HEK293 (cell line): ENCODE results near the gene DLX6.

Experiments
- CTCF ChIA-PET: fragments of 350-600 bp; formaldehyde crosslinking; extraction: SDS; loops from one replicate; lab custom pipeline; 2021; ENCODE audit warnings: antibody characterized with exemption; lab: Yijun Ruan, JAX
- POLR2A ChIA-PET: fragments of 300-600 bp; formaldehyde crosslinking; extraction: SDS; loops from one replicate; lab custom pipeline; 2020; ENCODE audit warnings: antibody characterized with exemption, inconsistent platforms; lab: Yijun Ruan, JAX
- H3K27ac ChIP-seq: fragments of 200-500 bp; sonication (Bioruptor generic); 2 replicates; pipeline ENCODE4 v1.5.1; 2014; ENCODE audit warnings: low read depth, low read length, control low read depth, inconsistent platforms; ENCODE audit errors: extremely low read depth
- H3K36me3 ChIP-seq, 2 experiments: fragments of 200-500 bp in 1 of 2; sonication (Bioruptor generic) in 1 of 2; 1 replicate in 1 of 2; 2 replicates in 1 of 2; pipeline ENCODE4 v1.5.1; 2014 to 2017; ENCODE audit warnings: inconsistent platforms in 2 of 2, low read length in 2 of 2; ENCODE audit not compliant: control insufficient read depth in 2 of 2, insufficient read depth in 1 of 2
- H3K4me1 ChIP-seq: fragments of 200-500 bp; sonication (Bioruptor generic); 2 replicates; pipeline ENCODE4 v1.5.1; 2014; ENCODE audit warnings: mild to moderate bottlenecking, low read length, inconsistent platforms; ENCODE audit not compliant: control insufficient read depth, insufficient read depth
- H3K4me3 ChIP-seq: 2 replicates; pipeline ENCODE4 v1.5.1; 2011; ENCODE audit warnings: low read depth, mild to moderate bottlenecking, control low read depth, low read length, moderate library complexity
- H3K9me3 ChIP-seq: fragments of 200-500 bp; sonication (Bioruptor generic); 2 replicates; pipeline ENCODE4 v1.5.1; 2014; ENCODE audit warnings: low read depth, low read length, inconsistent platforms; ENCODE audit not compliant: control insufficient read depth, insufficient read depth
- FEZF1 ChIP-seq: fragments of 450-650 bp; formaldehyde crosslinking; IDR thresholded peaks from 2 replicates; pipeline ENCODE4 v1.5.1; 2016; ENCODE audit warnings: missing biosample characterization, missing genetic modification characterization
- KLF16 ChIP-seq: fragments of 450-650 bp; formaldehyde crosslinking; IDR thresholded peaks from 2 replicates; pipeline ENCODE4 v1.5.1; 2017; ENCODE audit warnings: missing biosample characterization, missing genetic modification characterization
- PRDM1 ChIP-seq: fragments of 450-650 bp; formaldehyde crosslinking; IDR thresholded peaks from 2 replicates; pipeline ENCODE4; 2016; ENCODE audit warnings: missing biosample characterization, missing genetic modification characterization
- PRDM6 ChIP-seq: fragments of 450-650 bp; formaldehyde crosslinking; IDR thresholded peaks from 2 replicates; pipeline ENCODE4 v1.5.1; 2017; ENCODE audit warnings: missing biosample characterization, missing genetic modification characterization
- RBAK ChIP-seq: fragments of 450-650 bp; formaldehyde crosslinking; IDR thresholded peaks from 2 replicates; pipeline ENCODE4 v1.5.1; 2016; ENCODE audit warnings: missing biosample characterization, missing genetic modification characterization
- REST ChIP-seq: fragments of 450-650 bp; formaldehyde crosslinking; IDR thresholded peaks from 2 replicates; pipeline ENCODE4 v1.5.1; 2016; ENCODE audit warnings: missing biosample characterization, missing genetic modification characterization
- SALL2 ChIP-seq: fragments of 450-650 bp; formaldehyde crosslinking; IDR thresholded peaks from 2 replicates; pipeline ENCODE4 v1.5.0; 2017; ENCODE audit warnings: missing biosample characterization, mild to moderate bottlenecking, missing genetic modification characterization, borderline replicate concordance
- ZBTB1 ChIP-seq: fragments of 450-650 bp; formaldehyde crosslinking; IDR thresholded peaks from 2 replicates; pipeline ENCODE4 v1.5.1; 2016; ENCODE audit warnings: missing biosample characterization, missing genetic modification characterization
- ZFP69B ChIP-seq: fragments of 450-650 bp; formaldehyde crosslinking; IDR thresholded peaks from 2 replicates; pipeline ENCODE4 v1.5.1; 2016; ENCODE audit warnings: missing biosample characterization, missing genetic modification characterization
- ZNF138 ChIP-seq: fragments of 450-650 bp; formaldehyde crosslinking; IDR thresholded peaks from 2 replicates; pipeline ENCODE4 v1.5.1; 2016; ENCODE audit warnings: missing biosample characterization, missing genetic modification characterization, borderline replicate concordance
- ZNF202 ChIP-seq: fragments of 450-650 bp; formaldehyde crosslinking; IDR thresholded peaks from 2 replicates; pipeline ENCODE4 v1.5.1; 2016; ENCODE audit warnings: missing biosample characterization, missing genetic modification characterization, borderline replicate concordance
- ZNF248 ChIP-seq: fragments of 450-650 bp; formaldehyde crosslinking; IDR thresholded peaks from 2 replicates; pipeline ENCODE4 v1.5.1; 2017; ENCODE audit warnings: missing biosample characterization, missing genetic modification characterization
- ZNF280D ChIP-seq: fragments of 450-650 bp; formaldehyde crosslinking; IDR thresholded peaks from 2 replicates; pipeline ENCODE4 v1.5.1; 2016; ENCODE audit warnings: missing biosample characterization, missing genetic modification characterization
- ZNF362 ChIP-seq: fragments of 450-650 bp; formaldehyde crosslinking; IDR thresholded peaks from 2 replicates; pipeline ENCODE4 v1.5.1; 2016; ENCODE audit warnings: missing biosample characterization, missing genetic modification characterization
- ZNF48 ChIP-seq: fragments of 450-650 bp; formaldehyde crosslinking; IDR thresholded peaks from 2 replicates; pipeline ENCODE4 v1.5.1; 2016; ENCODE audit warnings: missing biosample characterization, missing genetic modification characterization
- ZNF529 ChIP-seq: fragments of 450-650 bp; formaldehyde crosslinking; IDR thresholded peaks from 2 replicates; pipeline ENCODE4 v1.5.1; 2017; ENCODE audit warnings: missing genetic modification characterization, missing biosample characterization; ENCODE audit not compliant: insufficient replicate concordance
- ZNF585B ChIP-seq: fragments of 450-650 bp; formaldehyde crosslinking; IDR thresholded peaks from 2 replicates; pipeline ENCODE4 v1.5.1; 2016; ENCODE audit warnings: missing biosample characterization, missing genetic modification characterization
- ZNF677 ChIP-seq: fragments of 450-650 bp; IDR thresholded peaks from 2 replicates; pipeline ENCODE4 v1.5.0; 2018; ENCODE audit warnings: missing biosample characterization, mild to moderate bottlenecking, missing genetic modification characterization, moderate library complexity
- ZNF785 ChIP-seq: fragments of 450-650 bp; formaldehyde crosslinking; IDR thresholded peaks from 2 replicates; pipeline ENCODE4 v1.5.1; 2016; ENCODE audit warnings: missing biosample characterization, missing genetic modification characterization

Gene DLX6

DNA sequence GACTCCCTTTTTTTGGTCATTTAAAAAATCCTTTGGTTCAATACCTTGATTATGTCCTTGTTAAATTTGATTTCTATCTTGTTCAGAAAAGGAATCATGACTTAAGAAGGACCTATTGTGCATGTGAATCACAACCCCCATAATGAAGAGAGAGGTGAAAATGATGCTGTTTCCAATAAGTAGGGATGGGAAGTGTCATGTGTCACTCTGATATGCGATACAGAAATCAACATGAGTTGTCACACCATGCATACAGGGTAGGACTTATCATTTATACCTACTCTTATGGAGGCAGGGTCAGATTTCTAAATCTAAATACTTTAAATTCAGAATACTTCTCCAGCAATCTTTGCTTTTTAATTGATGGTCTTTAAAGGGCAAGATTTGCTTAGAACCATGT, 19.4 kb upstream of the DLX6 start:
- ChIA-PET POLR2A (no interaction called here), CTCF (no interaction called here)
- peaks cover 15% of the 10 kb centered on the region for H3K4me1 ChIP-seq
- H3K9me3 ChIP-seq, result no peaks in the 10 kb centered on the region
- no peak overlapping the region for H3K4me3 ChIP-seq
- no peak for TF ChIP-seq ZNF202 (tag by site-specific recombination)
- TF ChIP-seq ZNF248 (tag by site-specific recombination), result no peak
- no peak for TF ChIP-seq ZNF138 (tag by site-specific recombination)
- TF ChIP-seq FEZF1 (tag by site-specific recombination), result no peak
- no peak for TF ChIP-seq ZNF48 (tag by site-specific recombination)
- no peak for TF ChIP-seq ZNF677
- no peak overlapping the region for H3K27ac ChIP-seq
- no peaks in the 10 kb centered on the region for H3K36me3 ChIP-seq

- no peaks in the 10 kb centered on the region for H3K9me3 ChIP-seq
- ChIA-PET CTCF (interaction anchor here (0.6 kb wide), 1 partner anchor 1442 kb away, joined by 4 read pairs; no protein-coding TSS in a partner anchor), POLR2A (interaction anchor here (0.6 kb wide), 1 partner anchor 673 kb away, joined by 3 read pairs; no protein-coding TSS in a partner anchor)
- peaks cover 15% of the 10 kb centered on the region for H3K4me1 ChIP-seq
- no peak overlapping the region for H3K4me3 ChIP-seq
- no peaks in the 10 kb centered on the region for H3K36me3 ChIP-seq
- H3K27ac ChIP-seq, result no peak overlapping the region
- TF ChIP-seq KLF16 (tag by site-specific recombination) (no peak), PRDM1 (tag by site-specific recombination) (peak; percentile 97)
Measured at GRCh38 chr7:96986901-96987300, 18.5 kb upstream of the DLX6 start.

GRCh38 chr7:96987719-96988118, 17.6 kb upstream of the DLX6 start:
- POLR2A ChIA-PET, result interaction anchor here (1.1 kb wide), 1 partner anchor 18 kb away, joined by 3 read pairs; the partner anchor contains the start of gene DLX6
- CTCF ChIA-PET, result no interaction called here
- Histone ChIP-seq H3K4me1 (peaks cover 15% of the 10 kb centered on the region), H3K4me3 (no peak overlapping the region), H3K27ac (no peak overlapping the region), H3K36me3 (no peaks in the 10 kb centered on the region), H3K9me3 (no peaks in the 10 kb centered on the region)
- TF ChIP-seq PRDM6 (tag by site-specific recombination) (peak; percentile 51; the same call in 1 of the 2 replicates), RBAK (tag by site-specific recombination) (no peak)

- H3K27ac ChIP-seq, result no peak overlapping the region
- no peaks in the 10 kb centered on the region for H3K36me3 ChIP-seq
- POLR2A ChIA-PET, result no interaction called here
- no peaks in the 10 kb centered on the region for H3K9me3 ChIP-seq
- CTCF ChIA-PET, result no interaction called here
- no peak overlapping the region for H3K4me3 ChIP-seq
- peaks cover 15% of the 10 kb centered on the region for H3K4me1 ChIP-seq
- no peak for TF ChIP-seq ZNF529 (tag by site-specific recombination)
- TF ChIP-seq REST, result no peak
- TF ChIP-seq ZNF280D (tag by site-specific recombination), result no peak
- TF ChIP-seq SALL2 (tag by site-specific recombination), result no peak
- no peak for TF ChIP-seq ZBTB1
- no peak for TF ChIP-seq ZFP69B (tag by site-specific recombination)
- no peak for TF ChIP-seq ZNF362 (tag by site-specific recombination)
- TF ChIP-seq ZNF785 (tag by site-specific recombination), result no peak
- TF ChIP-seq ZNF585B (tag by site-specific recombination), result no peak
Measured at GRCh38 chr7:96989241-96989858, 16.0 kb upstream of the DLX6 start.
